Stimulated activated CD4-positive, alpha-beta T cell treated with anti-CD3 and anti-CD28 coated beads, Interleukin-12 subunit alpha, Interleukin-12 subunit beta, amount 100 ng/mL, for 48 hours (primary cell): ENCODE results near the gene HLA-DMA.

ENCODE experiments used
- DNase-seq, 3 donors: peaks; one replicate each; pipeline ENCODE4 v3.0.0-alpha.2; 2020; ENCODE audit warnings: low read depth in 2 of 3, low spot score in 1 of 3

HLA-DMA gene

GRCh38 chr6:32974541-32975308 lies 21.8 kb upstream of the HLA-DMA start:
- DNase-seq = no peak

- no peak for DNase-seq
These were observed 21.1 kb upstream of the HLA-DMA start for GRCh38 chr6:32974016-32974333.

GRCh38 chr6:32973144-32974015 lies 20.5 kb upstream of the HLA-DMA start:
- no peak for DNase-seq

GRCh38 chr6:32972353-32973143 lies 19.7 kb upstream of the HLA-DMA start:
- DNase-seq = no peak

GRCh38 chr6:32971581-32972352 lies 18.9 kb upstream of the HLA-DMA start:
- peak; percentile 99 for DNase-seq

GRCh38 chr6:32971242-32971580 lies 18.3 kb upstream of the HLA-DMA start:
- DNase-seq = no peak

GRCh38 chr6:32970413-32971241 lies 17.7 kb upstream of the HLA-DMA start:
- DNase-seq = peak; percentile 82 to 88 (median 86)

GRCh38 chr6:32969685-32970412 lies 17.0 kb upstream of the HLA-DMA start:
- peak; percentile 65 to 76 (median 68) for DNase-seq

- peak; percentile 51 to 61 (median 57) for DNase-seq
These were observed 16.2 kb upstream of the HLA-DMA start for GRCh38 chr6:32968867-32969684.

GRCh38 chr6:32968093-32968866 lies 15.4 kb upstream of the HLA-DMA start, which contains the start of gene BRD2:
Gene BRD2, plus strand, starts transcription at chr6:32968594. Its CDS starts 4,305 bp downstream, at chr6:32972899.
- DNase-seq = peak; percentile 92 to 95 (median 93)

GRCh38 chr6:32967151-32968091 lies 14.5 kb upstream of the HLA-DMA start:
- no peak for DNase-seq

- DNase-seq = no peak
These were observed 11.9 kb upstream of the HLA-DMA start for GRCh38 chr6:32964776-32965175.

- no peak for DNase-seq
These were observed 11.0 kb upstream of the HLA-DMA start for GRCh38 chr6:32963866-32964265.

GRCh38 chr6:32962213-32962826 lies 9.4 kb upstream of the HLA-DMA start:
- DNase-seq = no peak

- no peak for DNase-seq
These were observed 7.7 kb upstream of the HLA-DMA start for GRCh38 chr6:32960563-32960962.

- DNase-seq = no peak
These were observed 3.3 kb upstream of the HLA-DMA start for GRCh38 chr6:32956176-32956575.
